Immature natural killer cell (primary cell): ENCODE measurements around the gene GMFB. TPM values are rescaled to one million over a fixed set of nuclear protein-coding genes. Genes with fewer than 3 reads are reported as not detected.
"Not testable (repeated sequence)": the region's sequence is repeated elsewhere in the genome, so short reads cannot be mapped to it uniquely, and the experiment has no call there.

Source experiments
- DNase-seq, 3 donors: peaks; one replicate each; pipeline ENCODE4 v3.0.0; 2022; ENCODE audit warnings: mixed read lengths in 1 of 3
- H3K27ac Mint-ChIP-seq, 6 donors: one replicate each; pipeline ENCODE4 v1.8.0; 2020; ENCODE audit warnings: mixed read lengths in 6 of 6, mild to moderate bottlenecking in 5 of 6, inconsistent platforms in 4 of 6, moderate library complexity in 3 of 6
- H3K27me3 Mint-ChIP-seq, 3 donors: one replicate each; pipeline ENCODE4 v1.8.0; 2020 to 2021; ENCODE audit warnings: low read depth in 3 of 3, mild to moderate bottlenecking in 3 of 3, mixed read lengths in 3 of 3, moderate library complexity in 3 of 3, inconsistent platforms in 1 of 3
- H3K36me3 Mint-ChIP-seq, 3 donors: one replicate each; pipeline ENCODE4 v1.8.0; 2020; ENCODE audit warnings: mixed read lengths in 3 of 3, inconsistent platforms in 2 of 3, mild to moderate bottlenecking in 2 of 3
- H3K4me1 Mint-ChIP-seq, 2 donors: one replicate each; pipeline ENCODE4 v1.8.0; 2020; ENCODE audit warnings: inconsistent platforms in 2 of 2, mild to moderate bottlenecking in 2 of 2, mixed read lengths in 2 of 2, moderate library complexity in 1 of 2
- H3K4me3 Mint-ChIP-seq, 5 donors: one replicate each; pipeline ENCODE4 v1.8.0; 2020; ENCODE audit warnings: mild to moderate bottlenecking in 5 of 5, mixed read lengths in 5 of 5, inconsistent platforms in 3 of 5, moderate library complexity in 3 of 5
- H3K9me3 Mint-ChIP-seq, 6 donors: one replicate each; pipeline ENCODE4 v1.8.0; 2020; ENCODE audit warnings: mild to moderate bottlenecking in 6 of 6, mixed read lengths in 6 of 6, inconsistent platforms in 4 of 6, moderate library complexity in 3 of 6
- polyA plus RNA-seq, 3 donors: library from polyadenylated mRNA; unstranded; fragments of 300-500 nt; fragmentation: Illumina TruSeq; gene quantifications; one replicate each; pipeline ENCODE4 v1.2.3, GENCODE V29; 2021

GMFB gene
- polyA plus RNA-seq, 3 donors from 2014 or later: 17.9 to 29.1 (median 28.0) TPM

DNA sequence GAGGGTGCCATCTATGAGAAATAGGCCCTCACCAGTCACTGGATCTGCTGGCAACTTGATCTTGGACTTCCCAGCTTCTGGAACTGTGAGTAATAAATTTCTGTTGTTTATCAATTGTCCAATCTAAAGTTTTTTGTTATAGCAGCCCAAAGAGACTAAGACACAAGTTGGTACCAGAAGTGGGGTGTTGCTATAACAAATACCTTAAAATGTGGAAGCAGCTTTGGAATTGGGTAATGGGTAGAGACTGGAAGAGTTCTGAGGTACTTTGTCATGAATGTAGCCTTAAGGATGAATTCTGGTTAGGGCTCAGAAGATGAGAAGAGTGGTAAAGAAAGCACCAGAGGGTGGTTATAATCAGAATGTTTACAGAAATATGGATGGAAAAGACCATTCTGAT is 21.5 kb downstream of the GMFB start:
- DNase-seq: no peak
- Mint-ChIP-seq H3K4me1 (no peaks in the 10 kb centered on the region), H3K36me3 (peaks cover 14 to 21% (median 14%) of the 10 kb centered on the region in 3 donors), H3K27ac (no peak overlapping the region), H3K4me3 (no peak overlapping the region), H3K9me3 (peaks cover 0 to 10% (median 5%) of the 10 kb centered on the region in 6 donors), H3K27me3 (peaks cover 3 to 4% (median 4%) of the 10 kb centered on the region in 3 donors)

DNA sequence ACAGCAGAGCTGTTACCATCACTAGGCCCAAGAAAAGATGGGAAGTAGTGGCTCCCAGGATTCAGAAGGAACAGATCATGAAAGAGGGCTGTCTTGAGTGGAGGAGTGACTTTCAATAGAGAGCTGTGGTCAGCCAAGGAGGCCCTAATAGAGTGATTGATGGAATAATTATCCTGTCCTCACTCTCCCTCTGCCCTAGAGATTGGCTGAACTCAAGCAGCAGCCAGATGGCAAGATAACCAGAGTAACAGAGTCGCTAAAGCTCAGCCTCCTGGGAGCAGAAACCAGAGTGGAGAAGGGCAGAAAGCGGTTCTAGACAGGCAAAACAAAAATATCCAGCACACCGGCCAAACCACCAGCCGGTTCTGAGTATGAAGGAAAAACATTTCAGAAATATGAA is 23.1 kb downstream of the GMFB start:
- H3K27me3 Mint-ChIP-seq: peaks cover 0 to 5% (median 4%) of the 10 kb centered on the region in 3 donors
- H3K4me3 Mint-ChIP-seq: no peak overlapping the region
- H3K9me3 Mint-ChIP-seq: peaks cover 0 to 10% (median 5%) of the 10 kb centered on the region in 6 donors
- no peaks in the 10 kb centered on the region for H3K4me1 Mint-ChIP-seq
- peaks cover 14 to 21% (median 14%) of the 10 kb centered on the region in 3 donors for H3K36me3 Mint-ChIP-seq
- no peak overlapping the region for H3K27ac Mint-ChIP-seq
- no peak for DNase-seq

DNA sequence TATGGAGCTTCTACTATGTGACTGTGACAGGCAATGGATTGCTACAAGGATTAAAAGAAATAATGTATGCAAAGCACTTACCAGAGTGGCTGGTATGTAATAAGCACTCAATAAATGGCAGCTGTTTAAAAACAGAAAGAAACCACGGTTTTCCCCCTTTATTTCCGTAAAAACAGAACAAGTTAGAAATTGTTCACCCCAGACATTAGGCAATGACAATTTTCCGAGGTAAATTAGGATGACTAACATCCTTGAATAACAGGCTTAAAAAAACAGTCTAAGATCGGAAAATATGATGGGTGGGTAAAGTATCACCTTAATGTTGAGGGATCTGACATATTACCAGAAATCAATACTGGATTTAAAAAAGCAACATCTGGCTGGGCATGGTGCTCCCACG is 26.7 kb downstream of the GMFB start:
- no peak overlapping the region for H3K4me3 Mint-ChIP-seq

DNA sequence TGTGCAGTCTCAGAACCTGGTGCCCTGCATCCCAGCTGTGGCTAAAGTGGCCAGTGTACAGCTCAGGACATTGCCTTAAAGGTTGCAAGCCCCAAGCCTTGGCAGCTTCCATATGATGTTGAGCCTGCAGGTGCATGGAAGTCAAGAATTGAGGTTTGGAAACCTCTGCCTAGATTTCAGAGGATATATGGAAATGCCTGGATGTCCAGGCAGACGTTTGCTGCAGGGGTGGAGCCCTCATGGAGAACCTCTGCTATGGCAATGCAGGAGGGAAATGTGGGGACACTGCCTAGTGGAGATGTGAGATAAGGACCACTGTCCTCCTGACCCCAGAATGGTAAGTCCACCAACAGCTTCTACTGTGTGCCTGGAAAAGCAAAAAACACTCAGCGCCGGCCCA is 29.7 kb downstream of the GMFB start:
- H3K4me3 Mint-ChIP-seq: no peak overlapping the region
- H3K27me3 Mint-ChIP-seq: peaks cover 0 to 2% (median 2%) of the 10 kb centered on the region in 3 donors
- H3K9me3 Mint-ChIP-seq: no peaks in the 10 kb centered on the region
- no peaks in the 10 kb centered on the region for H3K4me1 Mint-ChIP-seq
- no peak for DNase-seq
- peaks cover 0 to 15% (median 0%) of the 10 kb centered on the region in 3 donors for H3K36me3 Mint-ChIP-seq
- no peak overlapping the region for H3K27ac Mint-ChIP-seq

More for the DNA sequence above, 26.7 kb downstream of the GMFB start:
- H3K9me3 Mint-ChIP-seq: peaks cover 0 to 3% (median 0%) of the 10 kb centered on the region in 6 donors
- H3K27ac Mint-ChIP-seq: no peak overlapping the region
- H3K36me3 Mint-ChIP-seq: peaks cover 0 to 15% (median 4%) of the 10 kb centered on the region in 3 donors
- DNase-seq: no peak
- H3K4me1 Mint-ChIP-seq: no peaks in the 10 kb centered on the region
- peaks cover 2 to 6% (median 4%) of the 10 kb centered on the region in 3 donors for H3K27me3 Mint-ChIP-seq

DNA sequence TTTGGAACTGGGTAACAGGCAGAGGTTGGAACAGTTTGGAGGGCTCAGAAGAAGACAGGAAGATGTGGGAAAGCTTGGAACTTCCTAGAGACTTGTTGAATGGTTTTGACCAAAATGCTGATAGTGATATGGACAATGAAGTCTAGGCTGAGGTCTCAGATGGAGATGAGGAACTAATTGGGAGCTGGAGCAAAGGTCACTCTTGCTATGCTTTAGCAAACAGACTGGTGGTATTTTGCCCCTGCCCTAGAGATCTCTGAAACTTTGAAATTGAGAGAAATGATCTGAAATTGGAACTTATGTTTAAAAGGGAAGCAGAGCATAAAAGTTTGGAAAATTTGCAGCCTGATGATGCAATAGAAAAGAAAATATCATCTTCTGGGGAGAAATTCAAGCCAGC is 30.2 kb downstream of the GMFB start:
- H3K4me1 Mint-ChIP-seq: not testable (repeated sequence)

DNA sequence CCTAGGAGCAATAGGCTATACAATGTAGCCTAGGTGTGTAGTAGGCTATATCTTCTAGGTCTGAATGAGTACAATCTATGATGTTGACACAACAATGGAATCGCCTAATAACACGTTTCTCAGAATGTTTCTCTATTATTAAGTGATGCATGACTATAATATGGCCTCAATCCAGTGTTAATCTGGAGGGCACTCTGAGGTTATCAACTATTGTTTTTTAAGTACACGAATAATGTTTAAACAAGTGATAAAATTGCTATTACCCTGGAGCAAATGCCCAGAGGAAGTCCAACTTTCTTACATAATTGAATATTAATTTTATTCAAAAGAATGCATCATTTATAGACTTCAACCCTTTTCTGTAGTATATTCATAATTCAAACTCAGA is 31.2 kb downstream of the GMFB start:
- no peak overlapping the region for H3K4me3 Mint-ChIP-seq
- H3K27ac Mint-ChIP-seq: no peak overlapping the region
- no peaks in the 10 kb centered on the region for H3K9me3 Mint-ChIP-seq
- peaks cover 0 to 12% (median 0%) of the 10 kb centered on the region in 3 donors for H3K36me3 Mint-ChIP-seq
- peaks cover 0 to 4% (median 2%) of the 10 kb centered on the region in 3 donors for H3K27me3 Mint-ChIP-seq
- no peaks in the 10 kb centered on the region for H3K4me1 Mint-ChIP-seq
- no peak for DNase-seq

More for the DNA sequence above, 30.2 kb downstream of the GMFB start:
- H3K36me3 Mint-ChIP-seq: peaks cover 0 to 14% (median 0%) of the 10 kb centered on the region in 3 donors
- not testable (repeated sequence) for H3K27ac Mint-ChIP-seq, H3K9me3 Mint-ChIP-seq, DNase-seq, H3K27me3 Mint-ChIP-seq, H3K4me3 Mint-ChIP-seq

DNA sequence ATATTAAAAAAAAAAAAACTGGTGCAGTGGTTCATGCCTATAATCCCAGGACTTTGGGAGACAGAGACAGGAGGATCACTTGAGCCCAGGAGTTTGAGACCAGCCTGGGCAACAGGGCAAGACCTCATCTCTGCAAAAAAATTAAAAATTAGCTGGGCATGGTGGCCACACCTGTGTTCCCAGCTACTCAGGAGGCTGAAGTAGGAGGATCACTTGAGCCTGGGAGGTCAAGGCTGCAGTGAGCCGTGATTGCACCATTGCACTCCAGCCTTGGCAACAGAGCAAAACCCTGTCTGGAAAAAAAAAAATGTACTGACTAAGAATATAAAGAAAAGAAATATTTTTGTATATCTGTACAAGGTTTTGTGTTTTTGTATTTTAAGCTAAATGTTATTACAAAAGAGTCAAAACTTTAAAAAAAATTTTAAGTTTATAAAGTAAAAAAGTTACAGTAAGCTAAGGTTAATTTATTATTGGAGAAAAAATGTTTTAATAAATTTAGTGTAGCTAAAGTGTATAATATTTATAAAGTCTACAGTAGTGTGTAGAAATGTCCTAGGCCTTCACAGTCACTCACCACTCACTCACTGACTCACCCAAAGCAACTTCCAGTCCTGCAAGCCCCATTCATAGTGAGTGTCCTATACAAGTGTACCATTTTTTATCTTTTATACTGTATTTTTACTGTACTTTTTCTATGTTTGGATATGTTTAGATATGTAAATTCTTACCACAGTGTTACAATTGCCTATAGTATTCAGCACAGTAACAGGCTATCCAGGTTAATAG is 31.8 kb downstream of the GMFB start:
- H3K9me3 Mint-ChIP-seq, H3K27ac Mint-ChIP-seq, DNase-seq, H3K27me3 Mint-ChIP-seq, H3K4me1 Mint-ChIP-seq, H3K4me3 Mint-ChIP-seq: not testable (repeated sequence)
- H3K36me3 Mint-ChIP-seq: peaks cover 0 to 12% (median 0%) of the 10 kb centered on the region in 3 donors

DNA sequence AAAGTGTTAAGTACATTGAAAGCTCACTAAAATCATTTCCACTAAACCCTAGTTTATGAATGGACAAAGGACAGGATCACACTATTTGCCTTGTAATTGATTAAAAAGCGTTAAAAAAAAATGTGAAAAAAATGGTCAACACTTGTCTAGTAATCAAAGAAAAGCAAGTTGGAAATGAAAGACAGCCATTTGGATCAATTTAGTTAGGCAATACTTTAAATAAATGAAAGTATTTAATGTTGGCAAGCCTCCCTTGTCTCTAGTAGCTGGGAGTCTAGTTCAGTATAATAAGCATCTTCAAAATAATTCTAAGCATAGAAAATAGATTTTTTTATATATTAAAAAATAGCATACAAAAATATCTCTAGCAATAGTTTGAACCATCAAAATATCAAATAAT is 33.4 kb downstream of the GMFB start:
- Mint-ChIP-seq H3K36me3 (peaks cover 0 to 12% (median 0%) of the 10 kb centered on the region in 3 donors), H3K4me1 (no peaks in the 10 kb centered on the region), H3K4me3 (no peak overlapping the region), H3K27me3 (peaks cover 0 to 2% (median 2%) of the 10 kb centered on the region in 3 donors), H3K27ac (no peak overlapping the region), H3K9me3 (no peaks in the 10 kb centered on the region)
- no peak for DNase-seq

DNA sequence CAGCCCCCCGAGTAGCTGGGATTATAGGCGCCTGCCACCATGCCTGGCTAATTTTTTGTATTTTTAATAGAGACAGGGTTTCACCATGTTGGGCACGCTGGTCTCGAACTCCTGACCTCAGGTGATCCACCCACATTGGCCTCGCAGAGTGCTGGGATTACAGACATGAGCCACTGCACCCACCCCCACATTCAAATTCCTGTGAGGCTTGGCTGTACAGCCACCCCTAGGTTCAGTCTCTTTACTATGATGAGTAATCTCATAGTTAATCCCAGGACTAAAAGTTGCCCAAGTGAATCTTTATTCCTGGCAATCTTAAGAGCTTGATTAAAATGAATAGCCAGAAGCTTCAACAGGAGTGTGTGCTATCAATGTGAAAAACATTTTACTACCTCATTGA is 34.8 kb downstream of the GMFB start:
- H3K4me3 Mint-ChIP-seq, H3K36me3 Mint-ChIP-seq, H3K27me3 Mint-ChIP-seq, H3K9me3 Mint-ChIP-seq, H3K4me1 Mint-ChIP-seq, H3K27ac Mint-ChIP-seq, DNase-seq: not testable (repeated sequence)

DNA sequence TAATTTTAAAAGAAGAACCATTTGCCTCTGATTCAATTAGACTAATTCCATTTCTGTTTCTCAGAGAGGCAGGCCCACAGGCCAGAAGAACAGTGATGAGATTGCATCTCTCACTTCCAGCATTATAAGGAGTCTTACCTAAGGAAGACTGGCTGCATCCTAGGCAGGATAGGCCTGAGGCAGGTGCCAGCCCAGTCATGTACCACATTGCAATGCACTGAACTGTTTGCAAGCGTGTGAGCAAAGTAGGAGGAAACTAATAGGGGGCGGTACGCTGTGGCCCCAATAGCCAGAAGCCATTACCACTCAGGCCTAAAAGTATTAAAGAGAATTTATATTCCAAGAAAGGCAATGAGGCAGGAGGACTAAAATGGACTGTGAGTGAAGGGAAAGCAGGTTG is 35.5 kb downstream of the GMFB start:
- Mint-ChIP-seq H3K27ac (no peak overlapping the region), H3K36me3 (no peaks in the 10 kb centered on the region), H3K4me1 (no peaks in the 10 kb centered on the region), H3K4me3 (no peak overlapping the region), H3K27me3 (peaks cover 0 to 2% (median 0%) of the 10 kb centered on the region in 3 donors), H3K9me3 (no peaks in the 10 kb centered on the region)
- DNase-seq: no peak

DNA sequence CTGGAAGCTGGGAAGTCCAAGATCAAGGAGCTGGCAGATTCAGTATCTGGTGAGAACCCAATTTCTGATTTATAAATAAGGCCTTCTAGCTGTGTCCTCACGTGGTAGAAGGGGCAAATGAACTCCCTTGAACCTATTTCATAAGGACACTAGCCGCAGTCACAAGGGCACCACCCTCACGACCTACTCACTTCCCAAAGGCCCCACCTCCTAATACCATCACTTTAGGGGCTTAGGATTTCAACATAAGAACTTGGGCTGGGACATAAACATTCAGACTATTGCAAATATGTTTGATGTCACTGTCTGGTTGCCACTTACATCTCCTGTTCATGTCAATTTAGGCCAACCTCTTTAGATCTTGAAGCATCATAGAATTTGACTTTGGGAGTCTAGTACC is 36.8 kb downstream of the GMFB start:
- no peaks in the 10 kb centered on the region for H3K4me1 Mint-ChIP-seq
- H3K9me3 Mint-ChIP-seq: no peaks in the 10 kb centered on the region
- H3K4me3 Mint-ChIP-seq: no peak overlapping the region
- H3K36me3 Mint-ChIP-seq: no peaks in the 10 kb centered on the region
- DNase-seq: no peak
- H3K27ac Mint-ChIP-seq: no peak overlapping the region
- peaks cover 0 to 2% (median 0%) of the 10 kb centered on the region in 3 donors for H3K27me3 Mint-ChIP-seq

DNA sequence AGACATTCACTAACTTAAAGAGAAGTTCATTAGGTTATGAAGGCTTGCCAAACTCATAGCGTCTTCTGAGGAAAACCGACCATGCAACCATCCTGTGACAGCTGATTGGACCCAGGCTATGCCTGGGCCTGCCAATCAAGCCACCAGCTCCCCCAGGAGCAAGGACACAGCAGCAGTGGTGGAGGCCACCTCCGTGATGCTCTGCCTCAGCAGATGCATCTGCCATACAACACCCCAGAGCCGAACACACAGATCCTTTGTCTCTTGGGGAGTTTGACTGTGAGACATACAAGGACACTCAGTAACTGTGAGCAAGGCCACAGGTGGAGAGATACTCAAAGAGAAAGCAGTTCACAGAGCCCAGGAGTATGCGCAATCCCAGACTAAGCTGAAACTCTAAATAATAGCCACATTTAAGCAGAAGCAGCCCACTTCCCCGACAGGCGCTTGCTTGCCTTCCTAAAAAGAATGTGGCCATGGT is 37.6 kb downstream of the GMFB start:
- no peaks in the 10 kb centered on the region for H3K4me1 Mint-ChIP-seq
- no peak for DNase-seq
- peaks cover 0 to 2% (median 0%) of the 10 kb centered on the region in 3 donors for H3K27me3 Mint-ChIP-seq
- H3K36me3 Mint-ChIP-seq: no peaks in the 10 kb centered on the region
- no peak overlapping the region for H3K4me3 Mint-ChIP-seq
- no peaks in the 10 kb centered on the region for H3K9me3 Mint-ChIP-seq
- no peak overlapping the region for H3K27ac Mint-ChIP-seq

DNA sequence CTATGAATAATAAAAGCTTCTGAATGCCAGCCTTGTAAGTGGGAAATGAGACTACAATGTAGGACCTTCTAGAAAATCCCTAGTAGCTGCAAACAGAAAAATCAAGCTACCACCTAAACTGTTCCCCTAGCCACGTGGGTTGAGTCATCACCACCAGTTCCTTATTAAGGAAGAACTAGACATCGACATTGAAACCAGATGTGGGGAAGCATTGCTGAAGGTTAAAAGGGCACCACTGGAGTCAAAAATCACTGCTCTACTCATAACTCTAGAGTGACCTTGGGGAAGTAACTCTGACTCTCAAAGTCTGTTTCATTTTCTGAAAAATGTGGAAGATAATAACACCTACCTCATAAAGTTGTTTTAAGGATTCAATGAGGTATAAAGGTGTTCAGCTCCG is 38.2 kb downstream of the GMFB start:
- Mint-ChIP-seq H3K9me3 (no peaks in the 10 kb centered on the region), H3K27me3 (peaks cover 0 to 2% (median 0%) of the 10 kb centered on the region in 3 donors), H3K36me3 (no peaks in the 10 kb centered on the region), H3K4me3 (no peak overlapping the region), H3K27ac (no peak overlapping the region), H3K4me1 (no peaks in the 10 kb centered on the region)
- no peak for DNase-seq

DNA sequence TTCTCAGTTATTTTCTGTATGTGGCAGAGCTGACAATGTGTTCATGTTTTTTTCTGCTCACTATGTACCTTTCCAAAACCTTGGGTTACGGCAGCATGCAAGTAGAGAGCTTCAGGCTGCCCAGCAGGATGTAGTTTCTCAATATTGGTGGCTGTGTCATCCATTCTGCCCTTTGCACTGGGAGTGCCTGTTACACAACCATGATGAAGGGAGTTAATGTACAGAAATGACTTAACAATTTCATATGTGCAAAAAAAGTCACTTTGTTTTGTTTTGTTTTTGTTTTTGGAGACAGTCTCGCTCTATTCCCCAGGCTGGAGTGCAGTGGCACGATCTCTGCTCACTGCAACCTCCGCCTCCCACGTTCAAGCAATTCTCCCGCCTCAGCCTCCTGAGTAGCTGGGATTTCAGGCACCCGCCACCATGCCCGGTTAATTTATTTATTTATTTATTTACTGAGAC is 41.5 kb downstream of the GMFB start:
- Mint-ChIP-seq H3K36me3 (no peaks in the 10 kb centered on the region), H3K4me1 (no peaks in the 10 kb centered on the region), H3K27ac (no peak overlapping the region), H3K27me3 (peaks cover 1 to 7% (median 3%) of the 10 kb centered on the region in 3 donors), H3K9me3 (no peaks in the 10 kb centered on the region), H3K4me3 (no peak overlapping the region)
- no peak for DNase-seq
